Measurements from ENCODE around the gene ZNF385C.

Gene ZNF385C

DNA sequence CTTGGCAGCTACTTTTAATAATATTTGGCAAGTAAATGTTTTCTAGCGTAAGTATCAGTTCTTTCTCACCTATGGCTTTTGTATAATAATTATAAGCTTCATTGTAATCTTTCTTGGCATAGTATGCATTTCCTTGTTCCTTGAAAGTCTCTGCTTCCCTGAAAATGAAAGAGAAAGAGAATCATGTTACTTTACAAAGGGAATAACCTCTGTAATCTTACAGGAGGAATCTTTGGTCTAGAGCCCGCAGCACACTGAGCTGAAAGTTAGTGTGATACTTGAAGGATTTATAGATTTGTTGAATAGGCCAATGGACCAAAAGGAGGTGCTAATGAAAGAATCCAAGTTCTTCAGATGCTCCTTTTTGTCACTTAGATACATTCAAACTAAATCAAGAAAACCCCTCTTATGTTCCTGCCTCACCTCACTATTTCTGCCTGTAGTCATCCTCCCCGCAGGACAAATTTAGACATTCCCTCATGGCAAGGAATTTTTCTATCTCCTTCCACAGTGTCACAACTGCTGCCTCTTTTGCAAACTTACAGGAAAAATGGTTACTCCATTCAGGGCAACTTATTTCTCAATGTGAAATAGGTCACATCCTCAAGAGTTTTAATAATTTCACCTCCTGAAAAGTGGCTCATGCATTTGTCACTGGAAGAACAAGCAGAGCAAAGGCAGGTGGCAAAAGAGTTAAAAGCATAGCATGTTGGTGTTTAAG lies 97.7 kb downstream of the ZNF385C start:
- WGBS (ENCODE audit: insufficient coverage) = 100% methylated on average over 1 of the region's 3 CpGs
- ChIA-PET CTCF (interaction anchor here (1.5 kb wide), 1 partner anchor 43 kb away, joined by 3 read pairs; no protein-coding TSS in a partner anchor), POLR2A (no interaction called here)
- no peak for DNase-seq
- Histone ChIP-seq H3K36me3 (ENCODE audit: control insufficient read depth in 4 of 4, insufficient read depth in 4 of 4, low read length in 3 of 4) (peaks cover 7 to 75% (median 60%) of the 10 kb centered on the region in 4 experiments), H3K4me3 (ENCODE audit: control insufficient read depth in 1 of 7, extremely low read depth in 1 of 7, insufficient read depth in 4 of 7, low read depth in 2 of 7, low read length in 6 of 7) (no peak overlapping the region), H3K27ac (ENCODE audit: insufficient read depth in 1 of 2, low read depth in 1 of 2, low read length in 2 of 2, poor library complexity in 1 of 2, severe bottlenecking in 2 of 2) (no peak overlapping the region), H3K4me1 (ENCODE audit: control extremely low read depth in 1 of 4, control insufficient read depth in 4 of 4, insufficient read depth in 4 of 4, low read length in 3 of 4) (no peaks in the 10 kb centered on the region), H3K9me3 (ENCODE audit: control extremely low read depth in 1 of 5, control insufficient read depth in 4 of 5, insufficient read depth in 2 of 5, low read depth in 1 of 5, low read length in 4 of 5) (no peaks in the 10 kb centered on the region), H3K27me3 (replicated peaks in 2 of 5; ENCODE audit: control insufficient read depth in 4 of 5, insufficient read depth in 5 of 5, low read length in 4 of 5) (no peaks in the 10 kb centered on the region)

GRCh38 chr17:41998497-41998896 lies 99.8 kb downstream of the ZNF385C start:
- 50% methylated on average over 2 of the region's 2 CpGs for WGBS (ENCODE audit: insufficient coverage)
- H3K36me3 ChIP-seq (ENCODE audit: control insufficient read depth in 4 of 4, insufficient read depth in 4 of 4, low read length in 3 of 4) = peaks cover 17 to 93% (median 71%) of the 10 kb centered on the region in 4 experiments
- POLR2A ChIA-PET = interaction anchor here (0.6 to 1.1 kb wide), 2 partner anchors 19 to 124 kb away, joined by 3 read pairs; partner anchors contain the start of gene DNAJC7
- CTCF ChIA-PET = no interaction called here
- H3K4me3 ChIP-seq (ENCODE audit: control insufficient read depth in 1 of 7, extremely low read depth in 1 of 7, insufficient read depth in 4 of 7, low read depth in 2 of 7, low read length in 6 of 7) = no peak overlapping the region
- no peaks in the 10 kb centered on the region for H3K27me3 ChIP-seq (replicated peaks in 2 of 5; ENCODE audit: control insufficient read depth in 4 of 5, insufficient read depth in 5 of 5, low read length in 4 of 5)
- no peak overlapping the region for H3K27ac ChIP-seq (ENCODE audit: insufficient read depth in 1 of 2, low read depth in 1 of 2, low read length in 2 of 2, poor library complexity in 1 of 2, severe bottlenecking in 2 of 2)
- no peak for DNase-seq
- H3K4me1 ChIP-seq (ENCODE audit: control extremely low read depth in 1 of 4, control insufficient read depth in 4 of 4, insufficient read depth in 4 of 4, low read length in 3 of 4) = no peaks in the 10 kb centered on the region
- H3K9me3 ChIP-seq (ENCODE audit: control extremely low read depth in 1 of 5, control insufficient read depth in 4 of 5, insufficient read depth in 2 of 5, low read depth in 1 of 5, low read length in 4 of 5) = no peaks in the 10 kb centered on the region

DNA sequence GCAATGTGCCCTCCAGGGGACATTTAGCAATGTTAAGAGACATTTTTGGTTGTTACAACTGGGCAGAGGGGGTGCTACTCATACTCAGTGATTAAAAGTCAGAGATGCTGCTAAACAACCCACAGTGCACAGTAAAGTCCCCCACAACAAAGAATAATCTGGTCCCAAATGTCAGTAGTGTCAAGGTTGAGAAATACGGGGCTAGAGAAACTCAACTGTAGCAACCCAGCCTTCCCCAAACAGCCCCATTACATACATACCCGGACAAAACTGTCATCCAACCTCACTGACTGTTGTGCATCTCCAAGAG lies 101.5 kb downstream of the ZNF385C start:
- Histone ChIP-seq H3K4me3 (ENCODE audit: control insufficient read depth in 1 of 7, extremely low read depth in 1 of 7, insufficient read depth in 4 of 7, low read depth in 2 of 7, low read length in 6 of 7) (no peak overlapping the region), H3K27me3 (replicated peaks in 2 of 5; ENCODE audit: control insufficient read depth in 4 of 5, insufficient read depth in 5 of 5, low read length in 4 of 5) (no peaks in the 10 kb centered on the region), H3K9me3 (ENCODE audit: control extremely low read depth in 1 of 5, control insufficient read depth in 4 of 5, insufficient read depth in 2 of 5, low read depth in 1 of 5, low read length in 4 of 5) (no peaks in the 10 kb centered on the region), H3K36me3 (ENCODE audit: control insufficient read depth in 4 of 4, insufficient read depth in 4 of 4, low read length in 3 of 4) (peaks cover 14 to 93% (median 71%) of the 10 kb centered on the region in 4 experiments), H3K27ac (ENCODE audit: insufficient read depth in 1 of 2, low read depth in 1 of 2, low read length in 2 of 2, poor library complexity in 1 of 2, severe bottlenecking in 2 of 2) (peak overlapping the region in 1 of 2 experiments; percentile 34), H3K4me1 (ENCODE audit: control extremely low read depth in 1 of 4, control insufficient read depth in 4 of 4, insufficient read depth in 4 of 4, low read length in 3 of 4) (no peaks in the 10 kb centered on the region)
- POLR2A ChIA-PET = interaction anchor here (1.6 kb wide), 1 partner anchor 9 kb away, joined by 5 read pairs; no protein-coding TSS in a partner anchor
- DNase-seq = no peak
- WGBS (ENCODE audit: insufficient coverage) = 90% methylated on average over 2 of the region's 2 CpGs
- CTCF ChIA-PET = interaction anchor here (0.9 kb wide), 1 partner anchor 8 kb away, joined by 3 read pairs; no protein-coding TSS in a partner anchor

GRCh38 chr17:41992576-41992975 lies 105.7 kb downstream of the ZNF385C start:
- Histone ChIP-seq H3K27me3 (replicated peaks in 2 of 5; ENCODE audit: control insufficient read depth in 4 of 5, insufficient read depth in 5 of 5, low read length in 4 of 5) (no peaks in the 10 kb centered on the region), H3K36me3 (ENCODE audit: control insufficient read depth in 4 of 4, insufficient read depth in 4 of 4, low read length in 3 of 4) (peaks cover 19 to 94% (median 71%) of the 10 kb centered on the region in 4 experiments), H3K4me1 (ENCODE audit: control extremely low read depth in 1 of 4, control insufficient read depth in 4 of 4, insufficient read depth in 4 of 4, low read length in 3 of 4) (no peaks in the 10 kb centered on the region), H3K27ac (ENCODE audit: insufficient read depth in 1 of 2, low read depth in 1 of 2, low read length in 2 of 2, poor library complexity in 1 of 2, severe bottlenecking in 2 of 2) (no peak overlapping the region), H3K4me3 (ENCODE audit: control insufficient read depth in 1 of 7, extremely low read depth in 1 of 7, insufficient read depth in 4 of 7, low read depth in 2 of 7, low read length in 6 of 7) (no peak overlapping the region), H3K9me3 (ENCODE audit: control extremely low read depth in 1 of 5, control insufficient read depth in 4 of 5, insufficient read depth in 2 of 5, low read depth in 1 of 5, low read length in 4 of 5) (no peaks in the 10 kb centered on the region)
- ChIA-PET POLR2A (no interaction called here), CTCF (interaction anchor here (1.0 kb wide), 1 partner anchor 139 kb away, joined by 3 read pairs; no protein-coding TSS in a partner anchor)
- DNase-seq = no peak
- WGBS (ENCODE audit: insufficient coverage) = 86% methylated on average over 3 of the region's 3 CpGs

GRCh38 chr17:41989702-41990419 lies 108.4 kb downstream of the ZNF385C start:
- H3K36me3 ChIP-seq (ENCODE audit: control insufficient read depth in 4 of 4, insufficient read depth in 4 of 4, low read length in 3 of 4) = peaks cover 23 to 89% (median 68%) of the 10 kb centered on the region in 4 experiments
- no peaks in the 10 kb centered on the region for H3K27me3 ChIP-seq (replicated peaks in 2 of 5; ENCODE audit: control insufficient read depth in 4 of 5, insufficient read depth in 5 of 5, low read length in 4 of 5)
- H3K27ac ChIP-seq (ENCODE audit: insufficient read depth in 1 of 2, low read depth in 1 of 2, low read length in 2 of 2, poor library complexity in 1 of 2, severe bottlenecking in 2 of 2) = no peak overlapping the region
- H3K9me3 ChIP-seq (ENCODE audit: control extremely low read depth in 1 of 5, control insufficient read depth in 4 of 5, insufficient read depth in 2 of 5, low read depth in 1 of 5, low read length in 4 of 5) = no peaks in the 10 kb centered on the region
- WGBS (ENCODE audit: insufficient coverage) = 98% methylated on average over 5 of the region's 5 CpGs
- no peak overlapping the region for H3K4me3 ChIP-seq (ENCODE audit: control insufficient read depth in 1 of 7, extremely low read depth in 1 of 7, insufficient read depth in 4 of 7, low read depth in 2 of 7, low read length in 6 of 7)
- no peaks in the 10 kb centered on the region for H3K4me1 ChIP-seq (ENCODE audit: control extremely low read depth in 1 of 4, control insufficient read depth in 4 of 4, insufficient read depth in 4 of 4, low read length in 3 of 4)
- ChIA-PET POLR2A (no interaction called here), CTCF (no interaction called here)
- no peak for DNase-seq

- Histone ChIP-seq H3K27ac (ENCODE audit: insufficient read depth in 1 of 2, low read depth in 1 of 2, low read length in 2 of 2, poor library complexity in 1 of 2, severe bottlenecking in 2 of 2) (no peak overlapping the region), H3K36me3 (ENCODE audit: control insufficient read depth in 4 of 4, insufficient read depth in 4 of 4, low read length in 3 of 4) (peaks cover 17 to 88% (median 71%) of the 10 kb centered on the region in 4 experiments), H3K9me3 (ENCODE audit: control extremely low read depth in 1 of 5, control insufficient read depth in 4 of 5, insufficient read depth in 2 of 5, low read depth in 1 of 5, low read length in 4 of 5) (no peaks in the 10 kb centered on the region), H3K27me3 (replicated peaks in 2 of 5; ENCODE audit: control insufficient read depth in 4 of 5, insufficient read depth in 5 of 5, low read length in 4 of 5) (no peaks in the 10 kb centered on the region), H3K4me3 (ENCODE audit: control insufficient read depth in 1 of 7, extremely low read depth in 1 of 7, insufficient read depth in 4 of 7, low read depth in 2 of 7, low read length in 6 of 7) (no peak overlapping the region), H3K4me1 (ENCODE audit: control extremely low read depth in 1 of 4, control insufficient read depth in 4 of 4, insufficient read depth in 4 of 4, low read length in 3 of 4) (no peaks in the 10 kb centered on the region)
- ChIA-PET POLR2A (interaction anchor here (2.0 kb wide), 1 partner anchor 9 kb away, joined by 5 read pairs; no protein-coding TSS in a partner anchor), CTCF (no interaction called here)
- no CpG with 5 or more reads among the region's 2 CpGs for WGBS (ENCODE audit: insufficient coverage)
- no peak for DNase-seq
Observed at GRCh38 chr17:41988418-41988817, 109.9 kb downstream of the ZNF385C start.

GRCh38 chr17:41987642-41988041 lies 110.6 kb downstream of the ZNF385C start:
- ChIA-PET CTCF (no interaction called here), POLR2A (interaction anchor here (2.0 kb wide), 1 partner anchor 10 kb away, joined by 5 read pairs; no protein-coding TSS in a partner anchor)
- DNase-seq = no peak
- 89% methylated on average over 1 of the region's 3 CpGs for WGBS (ENCODE audit: insufficient coverage)
- no peaks in the 10 kb centered on the region for H3K27me3 ChIP-seq (replicated peaks in 2 of 5; ENCODE audit: control insufficient read depth in 4 of 5, insufficient read depth in 5 of 5, low read length in 4 of 5)
- H3K4me1 ChIP-seq (ENCODE audit: control extremely low read depth in 1 of 4, control insufficient read depth in 4 of 4, insufficient read depth in 4 of 4, low read length in 3 of 4) = no peaks in the 10 kb centered on the region
- H3K9me3 ChIP-seq (ENCODE audit: control extremely low read depth in 1 of 5, control insufficient read depth in 4 of 5, insufficient read depth in 2 of 5, low read depth in 1 of 5, low read length in 4 of 5) = no peaks in the 10 kb centered on the region
- H3K36me3 ChIP-seq (ENCODE audit: control insufficient read depth in 4 of 4, insufficient read depth in 4 of 4, low read length in 3 of 4) = peaks cover 17 to 88% (median 72%) of the 10 kb centered on the region in 4 experiments
- H3K4me3 ChIP-seq (ENCODE audit: control insufficient read depth in 1 of 7, extremely low read depth in 1 of 7, insufficient read depth in 4 of 7, low read depth in 2 of 7, low read length in 6 of 7) = no peak overlapping the region
- no peak overlapping the region for H3K27ac ChIP-seq (ENCODE audit: insufficient read depth in 1 of 2, low read depth in 1 of 2, low read length in 2 of 2, poor library complexity in 1 of 2, severe bottlenecking in 2 of 2)

Measured in common myeloid progenitor, CD34-positive (primary cell).